NCI-H69 (cell line): ENCODE data around the gene TRA2B.

Source experiments
- DNase-seq: peaks from one replicate; lab custom pipeline; 2025; lab: John Stamatoyannopoulos, UW

Gene TRA2B

DNA sequence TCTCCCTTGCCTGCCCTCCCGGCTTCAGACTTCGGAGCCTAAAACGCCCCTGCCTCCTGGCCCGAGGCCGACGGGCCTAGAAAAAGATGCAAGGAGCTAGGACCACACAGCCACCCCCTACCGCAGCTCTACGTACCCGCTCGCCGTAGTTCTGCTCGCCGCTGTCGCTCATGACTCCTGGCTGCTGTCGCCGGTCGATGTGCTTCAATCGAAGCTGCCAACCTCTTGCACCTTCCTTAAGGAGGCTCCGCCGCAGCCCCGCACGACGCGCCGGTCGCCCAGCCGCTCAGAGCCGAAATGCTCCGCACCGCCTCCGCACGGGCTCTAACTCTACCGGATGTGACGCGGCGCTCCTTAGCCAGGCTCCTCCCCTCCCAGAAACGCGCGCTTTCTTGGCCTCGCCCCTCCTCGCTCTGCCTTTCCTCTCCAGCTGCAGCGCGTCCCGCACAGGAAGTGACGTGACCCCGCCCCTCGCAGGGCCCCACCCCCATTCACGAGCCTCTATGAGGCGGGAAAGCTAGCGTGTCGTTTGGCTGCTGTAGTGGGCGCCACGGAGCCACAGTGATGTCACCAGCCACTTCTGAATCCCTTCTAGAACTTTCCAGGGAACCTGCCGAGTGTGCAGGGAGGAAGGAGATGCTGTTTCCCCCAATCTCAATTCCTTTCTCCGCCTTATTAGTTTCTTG lies at the start of gene TRA2B:
TSS of gene TRA2B (minus strand) at position 326 of the 686 bp plus-strand sequence. CDS start at position 172, 154 bp downstream.
- peak; percentile 99 for DNase-seq

DNA sequence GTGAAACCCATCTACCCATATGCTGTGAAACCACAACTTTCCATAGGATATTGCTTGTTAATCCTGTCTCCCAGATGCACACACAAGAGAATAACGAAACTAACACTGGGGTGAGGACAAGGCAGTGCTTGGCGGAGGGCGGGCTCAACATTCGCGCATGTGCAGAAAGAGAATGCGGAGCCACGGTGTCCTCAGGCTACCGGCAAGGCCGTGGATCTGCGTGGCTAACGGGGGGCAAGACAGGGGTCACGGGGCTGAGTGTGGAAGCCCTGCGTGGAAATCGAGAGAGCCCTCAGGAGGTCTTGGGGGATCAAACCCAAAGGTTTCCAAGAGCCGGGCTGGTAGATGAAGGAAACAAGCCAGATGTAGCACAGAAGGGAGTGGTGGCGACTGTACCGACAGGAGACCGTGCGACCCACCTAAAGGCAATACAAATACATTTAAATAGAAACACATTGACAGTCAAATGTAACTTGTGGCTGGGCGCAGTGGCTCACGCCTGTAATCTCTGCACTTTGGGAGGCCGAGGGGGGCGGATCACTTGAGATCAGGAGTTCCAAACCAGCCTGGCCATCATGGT lies 48.5 kb upstream of the TRA2B start:
- no peak for DNase-seq

DNA sequence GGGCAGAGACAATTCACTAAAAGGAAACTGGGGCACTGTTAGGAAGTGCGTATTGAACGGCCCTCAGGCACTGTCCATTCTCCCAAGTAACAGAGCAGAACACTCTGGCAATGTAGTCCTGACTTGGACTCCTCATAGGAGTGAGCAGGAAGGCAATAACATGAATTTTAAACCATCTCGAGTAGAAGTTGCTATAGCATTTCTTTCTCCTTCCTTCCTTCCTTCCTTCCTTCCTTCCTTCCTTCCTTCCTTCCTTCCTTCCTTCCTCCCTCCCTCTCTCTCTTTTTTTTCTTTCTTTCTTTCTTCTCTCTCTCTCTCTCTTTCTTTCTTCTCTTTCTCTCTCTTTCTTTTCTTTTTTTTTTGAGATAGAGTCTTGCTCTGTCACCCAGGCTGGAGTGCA lies 46.4 kb upstream of the TRA2B start:
- DNase-seq: no peak

DNA sequence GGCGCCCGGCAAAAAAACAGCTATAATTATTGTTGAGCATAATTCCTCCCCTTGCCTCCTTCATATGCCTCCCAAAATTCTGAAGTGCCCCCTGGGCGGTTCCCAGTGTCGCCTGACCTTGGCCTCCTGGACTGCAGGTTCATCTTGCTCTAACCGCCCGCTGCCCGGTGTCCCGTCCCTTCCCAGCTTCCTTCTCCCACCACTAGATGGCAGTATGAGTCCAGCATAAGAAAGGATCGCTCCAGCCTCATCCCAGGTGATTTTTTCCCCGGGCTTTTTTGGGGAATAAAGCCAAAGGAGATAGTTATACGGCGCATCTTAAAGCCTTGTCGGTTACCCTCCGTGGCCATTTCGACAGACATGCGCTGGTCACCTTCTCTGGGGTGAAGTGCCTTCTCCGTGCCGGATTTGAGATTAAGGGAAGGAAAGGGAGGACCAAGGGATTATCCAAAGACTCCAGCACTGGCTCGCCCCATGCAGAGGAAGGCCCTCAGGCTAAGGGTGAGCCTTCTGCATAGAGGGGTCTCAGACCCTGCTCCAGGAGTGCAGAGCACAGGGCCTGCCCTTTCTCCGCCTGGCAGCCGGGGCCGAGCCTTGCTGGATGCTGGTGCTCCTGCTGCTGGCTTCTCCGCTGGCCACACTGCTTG lies 45.8 kb upstream of the TRA2B start:
- peak; percentile 70 for DNase-seq

DNA sequence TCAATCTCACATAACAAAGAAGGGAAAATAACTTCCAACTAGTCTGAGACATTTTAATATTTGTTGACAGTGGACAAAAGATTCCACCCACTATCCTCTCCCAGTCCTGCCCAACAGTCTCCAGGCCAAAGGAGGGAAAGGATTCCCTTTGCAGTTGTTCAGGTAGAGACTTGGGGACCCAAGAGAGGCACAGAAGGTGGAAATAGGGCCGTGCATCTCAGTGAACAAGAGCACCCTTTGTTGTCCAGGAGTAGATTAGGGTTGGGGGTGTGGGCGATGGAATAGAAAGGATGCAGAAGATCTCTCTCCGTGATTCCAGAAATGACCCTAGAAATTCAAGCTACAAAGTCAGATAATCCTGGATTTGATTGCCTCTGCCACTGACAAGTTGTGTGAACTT lies 44.8 kb upstream of the TRA2B start:
- DNase-seq: no peak

DNA sequence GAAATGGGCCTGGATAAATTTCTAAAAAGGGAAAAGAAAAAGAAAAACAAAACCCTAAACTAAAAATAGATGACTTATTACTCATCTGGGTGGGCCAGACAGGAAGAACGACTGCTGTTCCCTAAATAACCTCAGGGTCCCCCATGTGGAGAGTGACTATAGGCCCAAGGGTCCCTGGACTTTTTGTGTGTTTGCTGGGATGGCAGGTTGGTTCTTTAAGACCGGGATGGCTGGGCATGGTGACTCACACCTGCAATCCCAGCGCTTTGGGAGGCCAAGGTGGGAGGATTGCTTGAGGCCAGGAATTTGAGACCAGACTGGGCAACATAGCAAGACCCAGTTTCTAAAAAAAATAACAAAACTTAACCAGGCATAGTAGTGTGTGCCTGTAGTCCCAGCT lies 43.8 kb upstream of the TRA2B start:
- DNase-seq: no peak

DNA sequence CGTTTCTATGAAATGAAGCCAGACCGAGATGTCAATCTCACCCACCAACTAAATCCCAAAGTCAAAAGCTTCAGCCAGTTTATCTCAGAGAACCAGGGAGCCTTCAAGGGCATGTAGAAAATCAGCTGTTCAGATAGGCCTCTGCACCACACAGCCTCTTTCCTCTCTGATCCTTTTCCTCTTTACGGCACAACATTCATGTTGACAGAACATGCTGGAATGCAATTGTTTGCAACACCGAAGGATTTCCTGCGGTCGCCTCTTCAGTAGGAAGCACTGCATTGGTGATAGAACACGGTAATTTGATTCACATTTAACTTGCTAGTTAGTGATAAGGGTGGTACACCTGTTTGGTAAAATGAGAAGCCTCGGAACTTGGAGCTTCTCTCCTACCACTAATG lies 41.9 kb upstream of the TRA2B start:
- DNase-seq: no peak

DNA sequence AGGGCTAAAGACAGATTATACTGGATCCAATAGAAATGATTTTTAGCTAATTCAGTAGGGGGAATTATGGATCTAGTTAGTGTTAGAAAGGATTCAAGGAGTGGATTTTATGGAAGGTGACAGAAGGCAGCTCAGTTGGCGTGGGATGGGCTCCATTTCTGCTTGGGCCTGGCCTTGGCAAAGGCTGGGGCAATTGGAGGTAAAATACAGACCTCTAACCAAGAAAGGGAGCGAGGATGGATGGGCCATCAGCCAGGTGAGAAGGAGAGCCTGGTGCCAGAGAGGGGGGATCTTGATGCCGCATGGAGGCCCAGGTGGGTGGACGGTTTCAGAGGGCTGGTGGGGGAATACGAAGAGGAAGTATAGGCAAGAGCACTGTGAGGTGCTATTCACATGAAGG lies 40.7 kb upstream of the TRA2B start:
- no peak for DNase-seq

DNA sequence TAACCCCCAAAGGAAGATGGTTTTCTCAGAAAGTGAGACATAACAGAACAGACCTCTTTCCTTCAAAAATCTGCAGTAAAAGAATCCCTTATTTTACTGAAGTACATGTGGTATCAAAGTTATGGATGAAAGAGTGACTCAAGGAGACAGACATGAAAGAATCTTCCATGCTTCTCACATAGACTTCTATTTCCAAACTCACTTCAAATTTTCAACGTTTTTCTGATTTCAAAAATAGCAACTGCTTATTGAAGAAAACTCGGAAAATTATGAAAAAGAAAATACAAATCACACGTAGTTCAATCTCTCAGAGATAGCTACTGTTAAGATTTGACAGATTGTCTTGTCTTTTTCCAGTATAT lies 39.8 kb upstream of the TRA2B start:
- DNase-seq: no peak

DNA sequence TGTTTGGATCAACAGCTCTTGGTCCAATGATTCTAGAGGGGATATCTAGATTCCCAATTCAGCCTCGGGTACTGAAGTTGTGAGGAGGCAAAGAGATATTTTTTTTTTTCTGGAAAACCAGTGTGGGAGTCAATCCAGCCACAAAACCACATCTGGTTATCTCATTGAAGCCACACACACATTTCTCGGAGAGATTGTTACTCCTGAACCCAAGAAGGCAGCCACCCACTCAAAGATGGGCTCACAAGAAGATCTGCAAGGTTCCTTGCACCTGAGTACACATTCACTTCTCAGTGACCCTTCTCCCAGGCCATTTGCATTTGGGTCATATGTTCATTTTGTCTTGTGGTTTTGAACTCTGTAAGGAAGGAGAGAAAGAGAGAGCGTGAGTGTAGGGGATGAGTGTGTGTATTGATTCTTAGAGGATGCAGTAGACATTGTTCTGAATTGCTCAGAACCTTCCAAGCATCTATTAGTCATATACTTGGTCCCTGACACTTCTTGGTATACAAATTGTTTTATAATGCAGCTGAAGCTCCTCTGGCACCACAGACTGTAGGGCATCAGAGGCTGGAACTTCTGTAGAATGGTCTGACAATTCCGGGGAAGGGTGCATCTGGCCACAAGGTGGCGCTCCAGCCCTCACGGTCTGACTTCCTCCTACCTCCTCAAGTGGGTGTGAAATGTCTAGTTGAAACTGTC lies 39.3 kb upstream of the TRA2B start:
- DNase-seq: peak; percentile 60

DNA sequence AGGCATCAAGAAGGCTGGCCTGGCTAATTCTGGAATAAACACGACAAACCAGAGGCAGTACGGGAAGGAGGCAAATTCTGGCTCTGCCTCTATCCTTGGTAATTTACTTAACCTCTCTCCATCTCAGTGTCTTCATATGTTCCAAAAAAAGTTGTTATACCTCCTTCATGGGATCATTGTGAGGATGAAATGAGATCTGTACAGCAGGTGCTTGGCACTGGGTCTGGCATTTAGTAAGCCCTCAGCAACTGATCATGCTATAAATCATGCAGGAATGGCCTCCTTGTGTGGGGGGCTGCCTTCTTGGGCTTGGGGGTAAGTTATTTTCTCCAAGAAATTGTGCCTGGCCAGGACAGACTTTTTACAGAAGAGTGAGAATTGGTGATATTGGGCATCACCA lies 38.3 kb upstream of the TRA2B start:
- no peak for DNase-seq

DNA sequence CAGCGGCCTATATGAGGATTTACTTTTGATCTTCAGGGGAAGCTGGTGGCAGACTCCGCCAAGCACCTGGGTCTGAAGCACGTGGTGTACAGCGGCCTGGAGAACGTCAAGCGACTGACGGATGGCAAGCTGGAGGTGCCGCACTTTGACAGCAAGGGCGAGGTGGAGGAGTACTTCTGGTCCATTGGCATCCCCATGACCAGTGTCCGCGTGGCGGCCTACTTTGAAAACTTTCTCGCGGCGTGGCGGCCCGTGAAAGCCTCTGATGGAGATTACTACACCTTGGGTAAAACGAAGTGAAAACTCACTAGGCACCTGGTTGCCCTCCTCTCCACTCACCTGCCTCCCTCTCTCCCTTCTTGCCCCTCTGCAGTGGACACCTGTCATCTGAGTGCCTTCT lies 33.8 kb upstream of the TRA2B start:
- no peak for DNase-seq

DNA sequence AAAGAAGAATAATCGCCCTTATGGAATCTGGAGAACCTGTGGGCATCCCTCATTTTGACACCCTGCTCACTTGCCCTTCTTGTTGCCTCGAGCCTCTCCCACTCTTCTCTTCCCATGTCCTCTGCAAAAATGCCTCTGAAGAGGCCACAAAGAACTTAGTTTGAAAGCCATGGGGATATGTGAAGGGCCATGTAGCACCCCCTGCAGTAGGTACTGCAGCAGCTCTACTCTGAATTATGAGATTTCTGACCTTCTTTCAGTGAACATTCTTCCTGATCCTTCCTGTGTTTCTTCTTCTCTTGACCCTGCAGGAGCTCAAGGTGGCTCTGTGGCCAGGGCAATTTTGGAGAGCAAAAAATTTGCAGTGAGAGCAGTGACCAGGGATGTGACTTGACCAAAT lies 30.4 kb upstream of the TRA2B start:
- no peak for DNase-seq

DNA sequence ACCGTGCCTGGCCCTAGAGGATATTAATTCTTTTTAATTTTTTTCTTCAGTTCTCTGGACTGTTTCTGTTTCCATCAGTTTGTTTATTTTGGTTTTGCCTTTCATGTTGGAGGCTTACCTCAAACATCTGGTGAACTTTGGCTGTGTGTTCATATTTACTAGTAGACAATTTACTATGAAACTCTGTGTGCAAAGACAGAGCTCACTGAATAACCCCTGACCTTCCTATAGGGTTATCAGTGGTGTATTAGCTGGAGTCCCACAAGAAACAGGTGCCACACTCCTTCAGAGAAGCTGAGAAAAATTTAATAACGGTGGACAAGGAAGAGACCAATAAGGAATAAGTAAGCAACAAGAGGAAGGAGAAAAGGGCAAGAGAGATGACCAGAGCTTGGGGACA lies 28.8 kb upstream of the TRA2B start:
- DNase-seq: no peak

DNA sequence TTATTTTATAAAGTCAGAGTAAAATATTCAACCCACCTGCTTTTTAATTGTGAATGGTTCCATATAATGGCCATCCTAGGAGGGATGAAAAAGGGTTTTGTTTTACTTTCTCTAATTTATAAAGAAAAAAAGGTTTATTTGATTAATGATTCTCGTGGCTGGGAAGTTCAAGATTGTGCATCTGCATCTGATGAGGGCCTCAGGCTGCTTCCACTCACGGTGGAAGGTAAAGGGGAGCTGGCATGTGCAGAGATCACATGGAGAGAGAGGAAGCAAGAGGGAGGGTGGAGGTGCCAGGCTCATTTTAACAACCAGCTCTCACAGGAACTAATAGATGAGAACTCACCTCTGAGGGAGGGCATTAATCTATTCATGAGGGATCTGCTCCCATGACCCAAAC lies 27.7 kb upstream of the TRA2B start:
- DNase-seq: no peak

DNA sequence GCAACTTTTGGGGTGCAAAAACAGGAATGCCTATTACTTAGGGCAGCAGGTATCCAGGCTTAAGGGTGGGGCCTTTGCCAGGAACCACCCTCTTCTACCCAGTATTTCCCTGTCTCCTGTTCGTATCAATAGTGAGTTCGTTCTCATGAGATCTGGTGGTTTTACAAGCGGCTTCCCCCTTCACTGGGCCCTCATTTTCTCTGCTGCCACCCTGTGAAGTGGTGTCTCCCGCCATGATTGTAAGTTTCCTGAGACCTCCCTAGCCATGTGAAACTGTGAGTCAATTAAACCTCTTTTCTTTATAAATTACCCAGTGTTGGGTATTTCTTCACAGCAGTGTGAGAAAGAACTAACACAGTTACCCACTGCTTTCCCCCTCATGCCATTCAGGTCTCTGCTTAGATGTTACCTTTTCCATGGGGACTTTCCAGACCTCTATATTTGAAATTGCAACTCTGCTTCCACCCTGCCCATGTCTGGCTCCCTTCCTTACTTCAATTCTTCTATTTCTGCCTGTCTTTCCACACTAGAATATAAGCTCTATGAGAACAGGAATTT lies 23.9 kb upstream of the TRA2B start:
- no peak for DNase-seq

DNA sequence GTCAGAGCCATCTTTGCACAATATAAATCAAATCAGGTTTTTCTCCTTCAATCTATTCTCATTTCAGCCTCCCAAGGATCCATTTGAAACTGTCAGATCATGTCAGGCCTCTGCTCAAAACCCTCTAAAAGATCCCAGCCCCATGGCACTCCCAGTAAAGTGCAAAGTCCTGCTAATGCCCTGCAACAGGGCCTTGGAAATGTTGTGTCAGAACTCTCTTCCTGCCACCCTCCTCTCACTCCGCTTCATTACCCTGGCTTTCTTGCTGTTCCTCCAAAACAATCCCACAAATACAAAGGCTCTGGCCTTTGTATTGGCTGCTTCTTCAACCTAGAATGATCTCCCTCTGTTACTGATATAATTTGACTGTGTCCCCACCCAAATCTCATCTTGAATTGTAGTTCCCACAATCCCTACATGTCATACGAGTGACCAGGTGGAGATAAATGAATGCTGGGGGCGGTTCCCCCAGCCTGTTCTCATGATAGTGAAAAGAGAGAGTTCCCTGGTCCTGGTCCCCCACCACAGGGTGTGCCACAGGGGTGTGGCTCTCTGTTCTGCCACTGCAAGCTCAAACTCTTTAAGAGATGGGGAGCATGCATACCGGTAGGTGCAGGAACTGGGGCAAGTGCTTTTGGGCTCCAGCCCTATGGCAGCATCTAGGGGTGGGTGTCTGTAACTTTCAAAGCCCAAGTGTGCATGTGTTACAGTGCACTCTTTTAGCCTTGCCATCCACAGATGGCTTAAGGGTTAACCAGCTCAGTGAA lies 22.9 kb upstream of the TRA2B start:
- DNase-seq: no peak

DNA sequence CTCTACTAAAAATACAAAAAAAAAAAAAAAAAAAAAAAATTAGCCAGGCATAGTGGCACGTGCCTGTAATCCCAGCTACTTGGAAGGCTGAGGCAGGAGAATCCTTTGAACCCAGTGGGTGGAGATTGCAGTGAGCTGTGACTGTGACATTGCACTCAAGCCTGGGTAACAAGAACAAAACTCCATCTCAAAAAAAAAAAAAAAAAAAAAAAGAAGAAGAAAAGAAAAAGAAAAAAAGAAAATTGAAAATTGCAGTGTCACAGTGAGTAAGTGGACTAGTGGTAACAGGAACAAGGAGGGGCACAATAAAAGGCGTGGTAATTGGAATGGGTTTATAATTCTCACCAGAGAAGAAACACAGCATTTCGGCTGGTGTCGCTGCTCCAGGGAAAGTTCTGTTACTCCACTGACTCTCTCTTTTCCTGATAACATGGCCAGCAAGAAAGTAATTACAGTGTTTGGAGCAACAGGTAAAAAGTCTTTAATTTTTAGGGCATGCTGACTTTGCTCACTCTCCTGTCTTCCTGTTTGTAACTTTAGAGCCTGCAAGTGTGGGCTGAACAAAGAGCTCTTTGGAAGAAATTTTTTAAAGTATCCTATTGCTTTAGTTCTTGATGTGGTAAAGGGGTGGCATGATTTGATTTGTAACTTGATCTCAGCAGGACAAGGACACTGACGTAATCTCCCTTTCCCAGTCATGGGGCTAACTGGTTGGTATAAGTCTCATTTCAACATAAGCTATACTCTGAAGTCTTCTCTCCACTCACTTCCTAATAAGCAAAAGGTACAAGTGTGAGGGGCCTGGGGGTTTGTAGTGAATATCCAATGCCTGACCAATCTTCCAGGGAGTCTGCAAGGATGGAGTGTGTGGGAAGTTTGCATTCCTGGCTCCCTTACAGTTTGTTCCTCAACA lies 22.1 kb upstream of the TRA2B start:
- DNase-seq: peak; percentile 24

DNA sequence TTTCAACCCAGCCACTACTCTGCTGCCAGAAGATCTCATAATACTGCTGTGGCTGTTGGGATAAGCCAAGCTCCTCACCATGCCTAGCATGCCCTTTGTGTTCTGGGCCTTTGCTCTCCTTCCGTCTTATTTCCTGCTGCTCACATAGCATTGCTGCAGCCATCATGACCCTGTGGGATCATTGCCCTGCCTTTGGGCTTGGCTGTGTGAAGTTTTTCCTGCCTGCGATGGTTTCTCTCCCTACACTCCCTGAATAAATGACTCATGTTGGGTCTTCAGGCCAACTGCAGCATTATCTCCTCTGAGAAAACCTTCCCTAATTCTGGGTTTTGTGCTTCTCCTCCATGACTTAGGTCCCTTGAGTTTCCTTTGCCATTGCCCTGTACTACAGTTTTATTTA lies 20.8 kb upstream of the TRA2B start:
- DNase-seq: no peak

DNA sequence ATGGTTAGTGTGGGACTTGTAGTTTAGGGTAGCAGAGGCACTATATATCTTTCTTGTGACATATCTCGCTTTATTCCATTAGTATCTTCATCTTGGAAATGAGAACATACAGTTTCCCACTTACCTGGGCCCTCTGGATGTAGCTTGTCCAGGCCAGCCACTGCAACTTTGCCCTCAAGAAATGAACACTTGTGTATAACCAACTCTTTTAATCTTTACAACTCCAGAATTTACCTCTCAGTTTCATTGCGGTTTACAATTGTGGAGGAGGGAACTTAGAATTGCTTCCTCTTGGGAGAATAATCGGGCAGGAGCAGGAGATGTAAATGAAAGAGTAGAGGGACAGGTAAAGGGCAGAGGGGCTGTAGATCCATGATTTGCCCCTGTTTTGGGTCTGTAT lies 18.4 kb upstream of the TRA2B start:
- DNase-seq: no peak

DNA sequence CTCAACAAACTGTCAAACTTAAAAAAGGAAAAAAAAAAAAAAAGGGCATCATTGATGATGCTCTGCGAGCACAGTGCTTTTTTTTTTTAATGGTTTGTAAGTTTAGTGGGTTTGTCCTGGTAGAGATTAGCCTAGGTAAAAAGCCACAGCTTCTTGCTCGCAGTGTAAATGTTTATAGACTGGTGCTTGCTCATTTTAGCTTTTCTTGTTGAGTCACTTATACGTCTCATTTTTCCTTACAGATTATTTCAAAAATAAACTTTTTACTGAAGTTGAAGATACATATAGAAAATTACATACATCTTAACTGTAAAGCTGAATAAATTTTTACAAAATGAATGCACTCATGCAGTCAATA lies 16.5 kb upstream of the TRA2B start:
- no peak for DNase-seq
